Adrenal gland (tissue), 12 donors: ENCODE measurements around the gene MYO9B. TPM values are rescaled to one million over a fixed set of nuclear protein-coding genes. Genes with fewer than 3 reads are reported as not detected.

Experiments
- DNase-seq, 7 donors: peaks; one replicate each; pipeline ENCODE4 v3.0.0-alpha.2; 2019 to 2020
- H3K27ac ChIP-seq, 5 donors: fragments of 200-600 bp; sonication (generic) in 4 of 5; 1 replicate in 3 of 5; 2 replicates in 2 of 5; pipeline versions ENCODE4 v1.5.1 to v1.8.0; 2016 to 2020; ENCODE audit warnings: mild to moderate bottlenecking in 1 of 5
- H3K27me3 ChIP-seq: fragments of 200-600 bp; 2 replicates; pipeline ENCODE4 v1.8.0; 2021
- H3K36me3 ChIP-seq, 2 donors: fragments of 200-600 bp; replicated peaks in 1 of 2; 1 replicate in 1 of 2; 2 replicates in 1 of 2; pipeline versions ENCODE4 v1.5.1 to v1.8.0; 2018 to 2022
- H3K4me1 ChIP-seq, 2 donors: fragments of 200-600 bp; replicated peaks in 1 of 2; 1 replicate in 1 of 2; 2 replicates in 1 of 2; pipeline versions ENCODE4 v1.5.1 to v1.8.0; 2018 to 2021
- H3K4me3 ChIP-seq, 4 donors: fragments of 200-600 bp; sonication (generic) in 3 of 4; one replicate each; pipeline ENCODE4 v1.5.1; 2016 to 2018
- H3K9me3 ChIP-seq, 3 donors: fragments of 200-600 bp; sonication (generic) in 1 of 3; replicated peaks in 1 of 3; 1 replicate in 2 of 3; 2 replicates in 1 of 3; pipeline versions ENCODE4 v1.5.1 to v1.8.0; 2016 to 2021
- POLR2A ChIP-seq, 2 donors: fragments of 450-650 bp; IDR thresholded peaks; one replicate each; pipeline ENCODE4 v1.6.1; 2017; ENCODE audit warnings: antibody characterized with exemption in 2 of 2, mild to moderate bottlenecking in 2 of 2, moderate library complexity in 1 of 2
- WGBS, 4 donors: extraction: QIAGEN DNeasy Blood & Tissue Kit in 2 of 4; methylation state at CpG; one replicate each; pipeline versions ENCODE4 v1.1.5 to v1.1.7; 2013 to 2017; 5-methylcytosine and 5-hydroxymethylcytosine counted together
- intact Hi-C, 2 donors: fragments of 100-400 bp; cut with DNase I; formaldehyde crosslinking; loops; one replicate each; pipeline versions ENCODE4 v1.14.1 to v1.15.0; 2022 to 2023
- polyA plus RNA-seq, 3 donors: library from polyadenylated mRNA; stranded (reverse); fragments of 200-250 nt in 2 of 3; fragments of 350-450 nt in 1 of 3; fragmentation: Illumina TruSeq in 1 of 3; extraction: RNeasy Lipid Tissue Mini Kit (QIAGEN cat#74804) in 1 of 3; gene quantifications; one replicate each; pipeline ENCODE4 v1.2.3, GENCODE V29; 2013 to 2014
- total RNA-seq, 9 donors: library from RNA; depleted of rRNA in 4 of 9; stranded (reverse); fragments of >200 nt in 4 of 9; fragments of 120-200 nt in 1 of 9; fragmentation: NEBNext Ultra II Directional in 1 of 9; extraction: Animal tissue kit (Norgen Biotek cat#: 25700) in 1 of 9; gene quantifications; one replicate each; pipeline versions ENCODE4 v1.1.0 to v1.2.4, GENCODE V29; 2013 to 2023
- TF ChIP-seq, protein P1 (sequence below), 6 experiments: fragments of 450-650 bp in 4 of 6; fragments of 200-600 bp in 2 of 6; sonication (generic) in 1 of 6; IDR thresholded peaks; 1 replicate in 5 of 6; 2 replicates in 1 of 6; pipeline versions ENCODE4 v1.5.1 to v1.8.0; 2016 to 2021; ENCODE audit warnings: antibody characterized with exemption in 6 of 6, mild to moderate bottlenecking in 2 of 6, moderate library complexity in 1 of 6
- donor health status: healthy with polysubstance abuse.
- donor health status: Bipolar disorder and iron deficiency.
- donor health status: DM: yes; HTN: yes; CAD: no.
- donor health status: DM: no; HTN: no; CAD: no.
- donor health status: DM: no; HTN: no; CAD: no.
- donor health status: DM: yes; HTN: yes; CAD: no.

Gene MYO9B
- total and polyA plus RNA-seq, 12 donors, result 23.6 to 236 (median 86.3) TPM

DNA sequence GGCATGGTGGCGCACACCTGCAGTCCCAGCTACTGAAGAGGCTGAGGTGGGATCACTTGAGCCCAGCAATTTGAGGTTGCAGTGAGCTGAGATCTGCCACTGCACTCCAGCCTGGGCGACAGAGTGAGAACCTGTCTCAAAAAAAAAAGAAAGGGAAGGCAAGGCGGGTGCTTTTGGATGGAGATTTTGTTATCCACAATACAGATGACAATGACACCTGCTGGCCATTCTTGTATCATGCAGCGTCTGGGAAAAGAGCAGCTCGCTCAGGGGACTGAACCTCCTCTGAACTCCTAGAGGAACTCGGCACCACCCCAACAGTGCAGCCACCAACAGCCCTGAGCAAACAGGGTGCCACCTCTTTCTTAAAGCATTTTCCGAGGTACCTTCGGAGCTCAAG lies 23.1 kb upstream of the MYO9B start:
- H3K27me3 ChIP-seq, result no peaks in the 10 kb centered on the region
- no peak for TF ChIP-seq POLR2A (IDR thresholded peaks at IDR 0.05)
- TF ChIP-seq, protein P1, sequence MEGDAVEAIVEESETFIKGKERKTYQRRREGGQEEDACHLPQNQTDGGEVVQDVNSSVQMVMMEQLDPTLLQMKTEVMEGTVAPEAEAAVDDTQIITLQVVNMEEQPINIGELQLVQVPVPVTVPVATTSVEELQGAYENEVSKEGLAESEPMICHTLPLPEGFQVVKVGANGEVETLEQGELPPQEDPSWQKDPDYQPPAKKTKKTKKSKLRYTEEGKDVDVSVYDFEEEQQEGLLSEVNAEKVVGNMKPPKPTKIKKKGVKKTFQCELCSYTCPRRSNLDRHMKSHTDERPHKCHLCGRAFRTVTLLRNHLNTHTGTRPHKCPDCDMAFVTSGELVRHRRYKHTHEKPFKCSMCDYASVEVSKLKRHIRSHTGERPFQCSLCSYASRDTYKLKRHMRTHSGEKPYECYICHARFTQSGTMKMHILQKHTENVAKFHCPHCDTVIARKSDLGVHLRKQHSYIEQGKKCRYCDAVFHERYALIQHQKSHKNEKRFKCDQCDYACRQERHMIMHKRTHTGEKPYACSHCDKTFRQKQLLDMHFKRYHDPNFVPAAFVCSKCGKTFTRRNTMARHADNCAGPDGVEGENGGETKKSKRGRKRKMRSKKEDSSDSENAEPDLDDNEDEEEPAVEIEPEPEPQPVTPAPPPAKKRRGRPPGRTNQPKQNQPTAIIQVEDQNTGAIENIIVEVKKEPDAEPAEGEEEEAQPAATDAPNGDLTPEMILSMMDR (IDR thresholded peaks at IDR 0.05), result peak; percentile 50 to 71 (median 66)
- H3K36me3 ChIP-seq, result peaks cover 0 to 11% of the 10 kb centered on the region in 2 donors
- H3K9me3 ChIP-seq, result no peaks in the 10 kb centered on the region
- DNase-seq, result peak; percentile 45 to 82 (median 53)
- H3K4me1 ChIP-seq, result no peaks in the 10 kb centered on the region
- no peak overlapping the region for H3K4me3 ChIP-seq
- intact Hi-C loops, result loop anchor here (2.0 to 5.0 kb wide), 2 partner anchors 278 to 280 kb away; no protein-coding TSS in a partner anchor
- WGBS, 4 donors, result 48 to 55% (median 52%) methylated on average over 8 of the region's 8 CpGs
- H3K27ac ChIP-seq, result no peak overlapping the region

DNA sequence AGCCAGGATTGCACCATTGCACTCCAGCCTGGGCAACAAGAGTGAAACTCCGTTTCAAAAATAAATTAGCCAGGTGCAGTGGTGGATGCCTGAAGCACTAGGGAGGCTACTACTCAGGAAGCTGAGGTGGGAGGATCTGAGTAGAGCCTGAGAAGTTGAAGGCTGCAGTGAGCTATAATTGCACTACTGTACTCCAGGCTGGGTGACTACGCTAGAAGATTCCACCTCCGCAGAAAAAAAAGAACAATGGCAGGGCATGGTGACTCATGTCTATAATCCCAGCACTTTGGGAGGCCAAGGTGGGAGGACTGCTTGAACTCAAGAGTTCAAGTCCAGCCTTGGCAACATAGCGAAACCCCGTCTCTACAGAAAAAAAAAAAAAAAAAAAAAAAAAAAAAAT lies 20.8 kb upstream of the MYO9B start:
- DNase-seq, result no peak
- Histone ChIP-seq H3K4me3 (no peak overlapping the region), H3K36me3 (peaks cover 0 to 7% of the 10 kb centered on the region in 2 donors), H3K27me3 (no peaks in the 10 kb centered on the region), H3K4me1 (no peaks in the 10 kb centered on the region), H3K9me3 (peaks cover 0 to 5% (median 0%) of the 10 kb centered on the region in 3 donors), H3K27ac (no peak overlapping the region)
- 88 to 100% (median 96%) methylated on average over 3 to 5 of the region's 5 CpGs for WGBS, 4 donors
- intact Hi-C loops, result loop anchor here in 1 of 2 donors (5.0 kb wide), 1 partner anchor 282 kb away; no protein-coding TSS in a partner anchor
- TF ChIP-seq, protein P1 (IDR thresholded peaks at IDR 0.05), result no peak
- no peak for TF ChIP-seq POLR2A (IDR thresholded peaks at IDR 0.05)

DNA sequence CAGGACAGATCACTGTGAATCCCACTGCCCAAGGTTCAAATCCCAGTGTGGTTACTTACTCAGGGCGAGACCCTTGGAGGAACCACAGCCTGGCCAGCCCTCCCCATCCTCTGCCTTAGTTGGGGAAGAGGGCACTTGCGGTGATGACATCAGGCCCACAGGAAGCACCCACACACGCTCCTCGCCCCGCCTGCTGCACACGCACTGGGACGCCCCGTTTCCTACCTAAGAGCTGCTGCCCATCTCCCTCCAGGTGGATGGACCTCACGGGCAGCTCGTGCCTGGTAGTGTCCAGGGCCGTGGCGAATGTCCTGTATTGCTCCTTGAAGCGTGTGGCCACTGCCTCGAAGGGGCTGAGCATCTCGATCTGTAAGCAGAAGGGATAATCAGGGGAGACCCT lies 19.9 kb upstream of the MYO9B start:
- TF ChIP-seq, protein P1 (IDR thresholded peaks at IDR 0.05), result no peak
- no peak for TF ChIP-seq POLR2A (IDR thresholded peaks at IDR 0.05)
- H3K36me3 ChIP-seq, result peaks cover 0 to 3% of the 10 kb centered on the region in 2 donors

DNA sequence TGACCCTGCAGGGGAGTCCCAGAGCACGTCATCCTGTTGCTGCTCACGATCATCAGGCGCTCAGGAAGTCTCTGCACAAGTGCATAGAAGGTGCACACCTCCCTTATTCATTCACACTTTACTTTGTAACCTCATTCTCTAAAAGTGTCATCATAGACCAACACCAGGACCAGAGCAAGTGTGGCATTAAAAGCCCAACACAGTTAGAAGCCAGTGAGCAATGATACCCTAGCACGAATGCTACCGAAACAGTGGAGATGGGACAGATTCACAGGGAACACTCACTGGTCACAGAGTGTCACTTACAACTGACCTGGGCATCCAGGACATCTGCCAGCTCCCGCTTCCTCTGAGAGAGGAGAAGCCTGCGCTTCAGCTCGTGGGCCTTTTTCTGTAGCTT lies 17.3 kb upstream of the MYO9B start:
- TF ChIP-seq POLR2A (IDR thresholded peaks at IDR 0.05), result no peak
- TF ChIP-seq, protein P1 (IDR thresholded peaks at IDR 0.05), result no peak
- WGBS, 4 donors, result 95 to 99% (median 96%) methylated on average over 7 to 8 of the region's 8 CpGs
- intact Hi-C loops, result no loop called here

More for the DNA sequence above, 19.9 kb upstream of the MYO9B start:
- DNase-seq, result no peak
- intact Hi-C loops, result no loop called here
- H3K4me1 ChIP-seq, result no peaks in the 10 kb centered on the region
- 92 to 94% (median 93%) methylated on average over 5 to 15 of the region's 15 CpGs; no CpG with 5 or more reads in 1 of the 4 donors for WGBS, 4 donors
- no peak overlapping the region for H3K27ac ChIP-seq
- H3K27me3 ChIP-seq, result no peaks in the 10 kb centered on the region
- H3K4me3 ChIP-seq, result no peak overlapping the region
- H3K9me3 ChIP-seq, result peaks cover 0 to 5% (median 0%) of the 10 kb centered on the region in 3 donors

More for the DNA sequence above, 17.3 kb upstream of the MYO9B start:
- DNase-seq, result no peak
- Histone ChIP-seq H3K9me3 (peaks cover 0 to 5% (median 0%) of the 10 kb centered on the region in 3 donors), H3K4me3 (no peak overlapping the region), H3K36me3 (no peaks in the 10 kb centered on the region), H3K27me3 (no peaks in the 10 kb centered on the region), H3K27ac (no peak overlapping the region), H3K4me1 (no peaks in the 10 kb centered on the region)
